Neural cell (in vitro differentiated cells): ENCODE measurements around the gene ENO1. TPM values are rescaled to one million over a fixed set of nuclear protein-coding genes. Genes with fewer than 3 reads are reported as not detected.

ENCODE experiments used
- H2AFZ ChIP-seq: fragments of 200-600, 300-800 bp; sonication (generic), shearing (Covaris generic); 2 replicates; pipeline ENCODE4 v1.6.0; 2014; ENCODE audit warnings: low read depth, mild to moderate bottlenecking, antibody characterized with exemption, low read length, moderate library complexity
- H3F3A ChIP-seq: fragments of 200-600 bp; shearing (Covaris generic); 2 replicates; pipeline ENCODE4 v1.6.1; 2016; ENCODE audit warnings: mild to moderate bottlenecking, moderate library complexity, mixed read lengths, antibody characterized with exemption, low read length; ENCODE audit not compliant: insufficient read depth, poor library complexity, severe bottlenecking
- H3K27ac ChIP-seq: fragments of 200-600, 300-800 bp; sonication (generic), shearing (Covaris generic); 2 replicates; pipeline ENCODE4 v1.5.1; 2014; ENCODE audit warnings: mild to moderate bottlenecking, low read length, moderate library complexity
- H3K27me3 ChIP-seq: fragments of 300-800, 200-600 bp; sonication (generic), shearing (Covaris generic); 2 replicates; pipeline ENCODE4 v1.6.0; 2014; ENCODE audit warnings: mild to moderate bottlenecking, low read depth, low read length, moderate library complexity; ENCODE audit not compliant: insufficient read depth
- H3K36me3 ChIP-seq: fragments of 300-800, 200-600 bp; sonication (generic), shearing (Covaris generic); 2 replicates; pipeline ENCODE4 v1.5.1; 2014; ENCODE audit warnings: mild to moderate bottlenecking, antibody characterized with exemption, low read length, moderate library complexity; ENCODE audit not compliant: insufficient read depth
- H3K4me2 ChIP-seq: fragments of 300-800, 200-600 bp; sonication (generic), shearing (Covaris generic); 2 replicates; pipeline ENCODE4 v1.6.0; 2014; ENCODE audit warnings: mild to moderate bottlenecking, low read length
- H3K4me3 ChIP-seq: fragments of 300-800, 200-600 bp; sonication (generic), shearing (Covaris generic); 2 replicates; pipeline ENCODE4 v1.5.1; 2014; ENCODE audit warnings: mild to moderate bottlenecking, low read length, moderate library complexity
- H3K79me2 ChIP-seq: fragments of 200-600 bp; shearing (Covaris generic); replicated peaks from 2 replicates; pipeline ENCODE4 v1.6.0; 2014; ENCODE audit warnings: mild to moderate bottlenecking, low read length, moderate library complexity; ENCODE audit not compliant: insufficient read depth
- H3K9ac ChIP-seq: fragments of 300-800, 200-600 bp; sonication (generic), shearing (Covaris generic); 2 replicates; pipeline ENCODE4 v1.6.1; 2016; ENCODE audit warnings: mild to moderate bottlenecking, low read length, mixed read lengths
- H3K9me2 ChIP-seq: fragments of 200-600 bp; shearing (Covaris generic); 2 replicates; pipeline ENCODE4 v1.6.1; 2016; ENCODE audit warnings: mild to moderate bottlenecking, low read length, mixed read lengths; ENCODE audit not compliant: insufficient read depth
- H3K9me3 ChIP-seq: fragments of 200-600, 300-800 bp; sonication (generic), shearing (Covaris generic); 2 replicates; pipeline ENCODE4 v1.6.1; 2016; ENCODE audit warnings: mild to moderate bottlenecking, mixed run types, low read length, moderate library complexity, mixed read lengths
- H4K20me1 ChIP-seq: fragments of 200-600 bp; shearing (Covaris generic); 2 replicates; pipeline ENCODE4 v1.6.1; 2016; ENCODE audit warnings: mild to moderate bottlenecking, mixed run types; ENCODE audit not compliant: insufficient read depth
- CTCF ChIP-seq: fragments of 450-650 bp; IDR thresholded peaks from 2 replicates; pipeline ENCODE4 v1.5.1; 2014; ENCODE audit warnings: antibody characterized with exemption, mild to moderate bottlenecking, moderate library complexity; ENCODE audit not compliant: poor library complexity, severe bottlenecking
- EP300 ChIP-seq: fragments of 450-650 bp; conservative IDR thresholded peaks from 2 replicates; pipeline ENCODE4 v1.6.1; 2014; ENCODE audit warnings: antibody characterized with exemption, mild to moderate bottlenecking, moderate library complexity; ENCODE audit not compliant: poor library complexity, severe bottlenecking
- EZH2 ChIP-seq: fragments of 200-600, 300-800 bp; shearing (Covaris generic), sonication (generic); IDR thresholded peaks from 2 replicates; pipeline ENCODE4 v1.6.1; 2014; ENCODE audit warnings: antibody characterized with exemption, low read length, borderline replicate concordance, mild to moderate bottlenecking; ENCODE audit not compliant: insufficient read depth, poor library complexity, severe bottlenecking
- MXI1 ChIP-seq: fragments of 450-650 bp; conservative IDR thresholded peaks from 2 replicates; pipeline ENCODE4 v1.6.1; 2014; ENCODE audit warnings: antibody characterized with exemption, mild to moderate bottlenecking; ENCODE audit not compliant: poor library complexity, severe bottlenecking
- POLR2AphosphoS5 ChIP-seq: IDR thresholded peaks from 2 replicates; pipeline ENCODE4 v1.6.1; 2012
- RAD21 ChIP-seq: fragments of 450-650 bp; conservative IDR thresholded peaks from 2 replicates; pipeline ENCODE4 v1.6.1; 2014; ENCODE audit warnings: antibody characterized with exemption, mild to moderate bottlenecking, moderate library complexity
- REST ChIP-seq: IDR thresholded peaks from 2 replicates; pipeline ENCODE4 v1.6.1; 2012; ENCODE audit warnings: borderline replicate concordance
- SMC3 ChIP-seq: fragments of 450-650 bp; conservative IDR thresholded peaks from 2 replicates; pipeline ENCODE4 v1.6.1; 2014; ENCODE audit warnings: antibody characterized with exemption, mild to moderate bottlenecking, moderate library complexity; ENCODE audit not compliant: poor library complexity
- TAF1 ChIP-seq: IDR thresholded peaks from 2 replicates; pipeline ENCODE4 v1.6.1; 2012; ENCODE audit warnings: low read depth
- polyA plus RNA-seq: library from polyadenylated mRNA; depleted of rRNA; stranded (reverse); fragments of >200 nt; gene quantifications from 2 replicates; pipeline ENCODE4 v1.2.3, GENCODE V29; 2014

Gene ENO1
- polyA plus RNA-seq, 1 donor from 2014 or later, result 199 TPM

GRCh38 chr1:8846263-8846662, 32.2 kb downstream of the ENO1 start:
- Histone ChIP-seq H3K27ac (no peak overlapping the region), H3K4me2 (no peak overlapping the region), H3K36me3 (no peaks in the 10 kb centered on the region), H3K9me3 (no peaks in the 10 kb centered on the region), H2AFZ (no peak overlapping the region), H3K9me2 (no peaks in the 10 kb centered on the region), H3K27me3 (no peaks in the 10 kb centered on the region), H3K79me2 (no peaks in the 10 kb centered on the region), H3K9ac (no peak overlapping the region), H3K4me3 (no peak overlapping the region), H4K20me1 (no peaks in the 10 kb centered on the region), H3F3A (no peaks in the 10 kb centered on the region)
- TF ChIP-seq MXI1 (no peak), SMC3 (no peak), RAD21 (no peak), POLR2AphosphoS5 (no peak), REST (no peak), CTCF (no peak), TAF1 (no peak), EZH2 (no peak), EP300 (no peak)

GRCh38 chr1:8845104-8846097, 33.1 kb downstream of the ENO1 start:
- H3K9ac ChIP-seq, result no peak overlapping the region
- H3K27ac ChIP-seq, result no peak overlapping the region
- no peak overlapping the region for H2AFZ ChIP-seq
- no peaks in the 10 kb centered on the region for H3K27me3 ChIP-seq
- H3K4me3 ChIP-seq, result no peak overlapping the region
- no peaks in the 10 kb centered on the region for H3K9me3 ChIP-seq
- no peaks in the 10 kb centered on the region for H3K36me3 ChIP-seq
- TF ChIP-seq EZH2 (no peak), REST (no peak)
- no peaks in the 10 kb centered on the region for H4K20me1 ChIP-seq
- H3K79me2 ChIP-seq, result no peaks in the 10 kb centered on the region
- H3K9me2 ChIP-seq, result no peaks in the 10 kb centered on the region
- no peak overlapping the region for H3K4me2 ChIP-seq
- no peaks in the 10 kb centered on the region for H3F3A ChIP-seq
